ENCODE data around the gene VKORC1L1.
"Not testable (repeated sequence)": the region's sequence is repeated elsewhere in the genome, so short reads cannot be mapped to it uniquely, and the experiment has no call there.

DNA sequence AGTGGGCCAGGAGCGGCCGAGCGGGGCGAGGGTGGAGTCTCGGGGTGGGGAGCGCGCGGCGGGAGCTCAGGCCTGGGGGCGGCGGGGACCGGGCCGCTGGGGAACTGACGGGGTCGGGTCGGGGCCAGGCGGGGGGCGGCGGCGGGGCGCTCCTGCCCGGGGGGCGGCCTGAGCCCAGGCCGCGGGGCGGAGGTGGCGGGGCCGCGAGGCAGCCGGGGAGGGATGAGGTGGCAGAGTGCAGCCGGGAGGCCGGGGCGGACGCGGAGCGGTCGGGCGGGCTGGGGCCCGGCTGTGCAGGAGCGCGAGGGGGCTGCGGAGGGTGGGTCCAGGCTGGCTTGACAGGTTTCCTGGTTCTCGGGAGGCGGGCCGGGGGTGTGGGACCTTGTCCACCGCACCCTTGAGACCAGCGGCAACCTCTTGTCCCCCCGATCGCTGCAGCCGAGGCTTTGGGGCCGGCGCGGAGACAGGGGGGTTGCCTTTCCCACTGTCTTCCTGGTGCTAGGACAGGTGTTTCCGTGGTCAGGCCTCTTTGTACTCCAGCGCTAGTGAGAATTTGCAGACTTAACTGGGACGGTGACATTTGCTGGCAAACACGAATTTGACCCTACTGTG lies 814 bp downstream of the VKORC1L1 start:
- TF ChIP-seq, protein P1, sequence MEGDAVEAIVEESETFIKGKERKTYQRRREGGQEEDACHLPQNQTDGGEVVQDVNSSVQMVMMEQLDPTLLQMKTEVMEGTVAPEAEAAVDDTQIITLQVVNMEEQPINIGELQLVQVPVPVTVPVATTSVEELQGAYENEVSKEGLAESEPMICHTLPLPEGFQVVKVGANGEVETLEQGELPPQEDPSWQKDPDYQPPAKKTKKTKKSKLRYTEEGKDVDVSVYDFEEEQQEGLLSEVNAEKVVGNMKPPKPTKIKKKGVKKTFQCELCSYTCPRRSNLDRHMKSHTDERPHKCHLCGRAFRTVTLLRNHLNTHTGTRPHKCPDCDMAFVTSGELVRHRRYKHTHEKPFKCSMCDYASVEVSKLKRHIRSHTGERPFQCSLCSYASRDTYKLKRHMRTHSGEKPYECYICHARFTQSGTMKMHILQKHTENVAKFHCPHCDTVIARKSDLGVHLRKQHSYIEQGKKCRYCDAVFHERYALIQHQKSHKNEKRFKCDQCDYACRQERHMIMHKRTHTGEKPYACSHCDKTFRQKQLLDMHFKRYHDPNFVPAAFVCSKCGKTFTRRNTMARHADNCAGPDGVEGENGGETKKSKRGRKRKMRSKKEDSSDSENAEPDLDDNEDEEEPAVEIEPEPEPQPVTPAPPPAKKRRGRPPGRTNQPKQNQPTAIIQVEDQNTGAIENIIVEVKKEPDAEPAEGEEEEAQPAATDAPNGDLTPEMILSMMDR (IDR thresholded peaks at IDR 0.05; ENCODE audit: low read length) = not testable (repeated sequence)
- TF ChIP-seq EZH2 (optimal IDR thresholded peaks at IDR 0.05; ENCODE audit: low read depth, low read length) = not testable (repeated sequence)

Measured in MM.1S (cell line).